A549 (cell line): ENCODE data around the gene CUL9. TPM values are rescaled to one million over a fixed set of nuclear protein-coding genes. Genes with fewer than 3 reads are reported as not detected.

Experiments used
- ATAC-seq, 2 experiments: fragments of 200-7000 bp in 1 of 2; fragments of >200 bp in 1 of 2; cut with Nextera tagmentation in 1 of 2; cut with Tn5 transposase in 1 of 2; 3 replicates each; pipeline versions ENCODE4 v1.8.0 to v1.9.1; 2018 to 2020; ENCODE audit warnings: mild to moderate bottlenecking in 1 of 2, moderate library complexity in 1 of 2
- CTCF ChIA-PET: fragments of 300-600 bp; sonication (Branson Sonifier 250); formaldehyde crosslinking; extraction: SDS; loops from one replicate; lab custom pipeline; 2021; ENCODE audit warnings: antibody characterized with exemption, inconsistent platforms; lab: Yijun Ruan, JAX
- POLR2A ChIA-PET: fragments of 350-600 bp; formaldehyde crosslinking; extraction: SDS; loops from one replicate; lab custom pipeline; 2021; ENCODE audit warnings: antibody characterized with exemption, inconsistent platforms; lab: Yijun Ruan, JAX
- DNase-seq, 2 experiments: peaks; one replicate each; pipeline versions ENCODE4 v3.0.0 to v3.0.0-alpha.2; 2011 to 2016; ENCODE audit warnings: low read depth in 1 of 2, low spot score in 1 of 2
- FAIRE-seq: peaks from 2 replicates; lab custom pipeline; 2011; peaks lifted over from hg19 to GRCh38; lab: Jason Lieb, UNC
- H3K27ac ChIP-seq, 2 experiments: fragments of >200 bp; sonication (Bioruptor Twin); formaldehyde crosslinking; 3 replicates each; pipeline ENCODE4 v1.5.1; 2016 to 2017
- H3K4me1 ChIP-seq: fragments of >200 bp; sonication (Bioruptor Twin); formaldehyde crosslinking; 3 replicates; pipeline ENCODE4 v1.6.1; 2016
- H3K4me2 ChIP-seq: fragments of >200 bp; sonication (Bioruptor Twin); formaldehyde crosslinking; 3 replicates; pipeline ENCODE4 v1.6.1; 2016
- H3K4me3 ChIP-seq: fragments of >200 bp; sonication (Bioruptor Twin); formaldehyde crosslinking; 3 replicates; pipeline ENCODE4 v1.5.1; 2016
- H3K9me3 ChIP-seq: fragments of >200 bp; sonication (Bioruptor Twin); formaldehyde crosslinking; 3 replicates; pipeline ENCODE4 v1.6.1; 2016
- ATOH8 ChIP-seq: fragments of 250-450 bp; sonication (Bioruptor Pico); IDR thresholded peaks from 2 replicates; pipeline ENCODE4 v1.5.0; 2020; ENCODE audit warnings: low read depth, mild to moderate bottlenecking, moderate library complexity
- BCL3 ChIP-seq: fragments of >200 bp; sonication (Bioruptor Twin); formaldehyde crosslinking; IDR thresholded peaks from 3 replicates; pipeline ENCODE4 v1.6.1; 2016
- CEBPB ChIP-seq, 2 experiments: fragments of >200 bp in 1 of 2; sonication (Bioruptor Twin) in 1 of 2; formaldehyde crosslinking in 1 of 2; IDR thresholded peaks; 2 replicates each; pipeline ENCODE4 v1.6.1; 2012 to 2016
- CHD4 ChIP-seq: fragments of 200-600 bp; sonication (generic); IDR thresholded peaks from 2 replicates; pipeline ENCODE4 v1.6.1; 2016; ENCODE audit warnings: antibody characterized with exemption, mild to moderate bottlenecking, borderline replicate concordance
- EHF ChIP-seq: fragments of 250-450 bp; sonication (Bioruptor Pico); IDR thresholded peaks from 2 replicates; pipeline ENCODE4 v1.5.0; 2020; ENCODE audit warnings: mild to moderate bottlenecking
- FOSB ChIP-seq: fragments of 250-450 bp; sonication (Bioruptor Pico); IDR thresholded peaks from 2 replicates; pipeline ENCODE4 v1.5.0; 2020; ENCODE audit warnings: mild to moderate bottlenecking, moderate library complexity
- GATA3 ChIP-seq: IDR thresholded peaks from 2 replicates; pipeline ENCODE4 v1.6.1; 2012; ENCODE audit warnings: borderline replicate concordance
- HES2 ChIP-seq: fragments of >200 bp; sonication (Bioruptor Twin); formaldehyde crosslinking; IDR thresholded peaks from 2 replicates; pipeline ENCODE4 v1.6.1; 2016
- HOXB13 ChIP-seq: fragments of 250-450 bp; sonication (Bioruptor Pico); IDR thresholded peaks from 2 replicates; pipeline ENCODE4 v1.5.0; 2020; ENCODE audit warnings: low read depth, mild to moderate bottlenecking, moderate library complexity
- JUNB ChIP-seq: fragments of >200 bp; sonication (Bioruptor Twin); formaldehyde crosslinking; IDR thresholded peaks from 2 replicates; pipeline ENCODE4 v1.6.1; 2016
- KDM1A ChIP-seq: fragments of 200-600 bp; sonication (generic); IDR thresholded peaks from 2 replicates; pipeline ENCODE4 v1.6.1; 2016; ENCODE audit warnings: low read depth, mild to moderate bottlenecking
- MAX ChIP-seq: IDR thresholded peaks from 2 replicates; pipeline ENCODE4 v1.6.1; 2012
- NFE2L2 ChIP-seq: fragments of 150-350 bp; conservative IDR thresholded peaks from 2 replicates; pipeline ENCODE4 v1.6.1; 2014; ENCODE audit warnings: low read length
- POLR2A ChIP-seq: IDR thresholded peaks from 2 replicates; pipeline ENCODE4 v1.6.1; 2012; ENCODE audit warnings: mild to moderate bottlenecking, low read length
- RFX5 ChIP-seq: fragments of 450-650 bp; IDR thresholded peaks from 2 replicates; pipeline ENCODE4 v1.7.1; 2014; ENCODE audit warnings: antibody characterized with exemption, mild to moderate bottlenecking, moderate library complexity
- SREBF2 ChIP-seq: fragments of 450-650 bp; IDR thresholded peaks from 2 replicates; pipeline ENCODE4 v1.6.1; 2014; ENCODE audit warnings: mild to moderate bottlenecking, moderate library complexity
- ZFP36 ChIP-seq: fragments of 450-650 bp; IDR thresholded peaks from 2 replicates; pipeline ENCODE4 v1.6.1; 2014; ENCODE audit warnings: borderline replicate concordance; ENCODE audit not compliant: partially characterized antibody
- ZSCAN20 ChIP-seq: fragments of 250-450 bp; sonication (Bioruptor Pico); IDR thresholded peaks from 2 replicates; pipeline ENCODE4 v1.8.0; 2022; ENCODE audit warnings: mild to moderate bottlenecking, moderate library complexity
- WGBS: methylation state at CpG from one replicate; pipeline ENCODE4 v1.1.6; 2017; ENCODE audit errors: missing lambda C conversion rate; 5-methylcytosine and 5-hydroxymethylcytosine counted together
- polyA plus RNA-seq, 4 experiments: library from polyadenylated mRNA; depleted of rRNA in 3 of 4; stranded (reverse); fragments of >200 nt; fragmentation: RNase III in 1 of 4; extraction: RNeasy Plus Mini Kit Qiagen cat#74134 plus additional on column Dnase treatment in 1 of 4; gene quantifications; 2 replicates in 3 of 4; 3 replicates in 1 of 4; pipeline ENCODE4 v1.2.3, GENCODE V29; 2011 to 2017

The CUL9 gene
- polyA plus RNA-seq, 2 of the 4 experiments (the other 2 are of a cell fraction) = 11.3 to 12.5 TPM

GRCh38 chr6:43146709-43147688 is 35.0 kb upstream of the CUL9 start:
- Histone ChIP-seq H3K9me3 (no peaks in the 10 kb centered on the region), H3K4me3 (no peak overlapping the region), H3K4me2 (no peak overlapping the region), H3K27ac (no peak overlapping the region), H3K4me1 (peaks cover 8% of the 10 kb centered on the region; the same call in 1 of the 3 replicates)
- CTCF ChIA-PET = interaction anchor here (0.6 to 6.2 kb wide), 3 partner anchors 12 to 139 kb away, joined by 3 to 69 read pairs (median 3); no protein-coding TSS in a partner anchor
- ATAC-seq (no peak), FAIRE-seq (no peak), DNase-seq (no peak)
- POLR2A ChIA-PET = no interaction called here
- WGBS = 79% methylated on average over 8 of the region's 8 CpGs
- TF ChIP-seq ZFP36 (no peak), ZSCAN20 (CRISPR knock-in tag) (no peak), EHF (no peak), KDM1A (no peak), NFE2L2 (no peak), CHD4 (no peak), SREBF2 (no peak), CEBPB (IDR thresholded peaks at IDR 0.05) (no peak), FOSB (no peak), POLR2A (no peak)

GRCh38 chr6:43147691-43148477 is 34.1 kb upstream of the CUL9 start:
- H3K9me3 ChIP-seq = no peaks in the 10 kb centered on the region
- no peak for ATAC-seq
- POLR2A ChIA-PET = no interaction called here
- H3K4me2 ChIP-seq = no peak overlapping the region
- no peak overlapping the region for H3K27ac ChIP-seq
- FAIRE-seq = no peak
- TF ChIP-seq MAX (no peak), ATOH8 (CRISPR knock-in tag) (no peak), ZFP36 (no peak)
- DNase-seq = no peak
- CTCF ChIA-PET = interaction anchor here (0.8 to 6.2 kb wide), 3 partner anchors 13 to 140 kb away, joined by 3 to 69 read pairs (median 3); no protein-coding TSS in a partner anchor
- peaks cover 8% of the 10 kb centered on the region; the same call in 1 of the 3 replicates for H3K4me1 ChIP-seq
- no peak overlapping the region for H3K4me3 ChIP-seq
- WGBS = 75% methylated on average over 6 of the region's 6 CpGs

GRCh38 chr6:43149265-43149664 is 32.7 kb upstream of the CUL9 start:
- no peak overlapping the region for H3K27ac ChIP-seq
- no peak overlapping the region for H3K4me2 ChIP-seq
- H3K9me3 ChIP-seq = no peaks in the 10 kb centered on the region
- no peak for FAIRE-seq
- peaks cover 4% of the 10 kb centered on the region; the same call in 1 of the 3 replicates for H3K4me1 ChIP-seq
- no peak overlapping the region for H3K4me3 ChIP-seq
- 100% methylated on average over 1 of the region's 1 CpG for WGBS
- ChIA-PET CTCF (interaction anchor here (0.6 kb wide), 2 partner anchors 9 to 21 kb away, joined by 3 read pairs; no protein-coding TSS in a partner anchor), POLR2A (interaction anchor here (1.2 kb wide), 1 partner anchor 23 kb away, joined by 3 read pairs; no protein-coding TSS in a partner anchor)
- no peak for DNase-seq
- TF ChIP-seq NFE2L2 (no peak), HOXB13 (CRISPR knock-in tag) (no peak), GATA3 (no peak), JUNB (no peak), CHD4 (no peak), EHF (no peak), BCL3 (no peak), RFX5 (no peak), HES2 (no peak)
- ATAC-seq = no peak
